Hematopoietic multipotent progenitor cell treated with erythropoietin and hydrocortisone succinate and interleukin-3 and kit ligand, for 15 days (in vitro differentiated cells): ENCODE measurements around the gene ANO3.

Source experiments
- DNase-seq: peaks from one replicate; pipeline ENCODE4 v3.0.0-alpha.2; 2015; ENCODE audit warnings: low spot score

The ANO3 gene

DNA sequence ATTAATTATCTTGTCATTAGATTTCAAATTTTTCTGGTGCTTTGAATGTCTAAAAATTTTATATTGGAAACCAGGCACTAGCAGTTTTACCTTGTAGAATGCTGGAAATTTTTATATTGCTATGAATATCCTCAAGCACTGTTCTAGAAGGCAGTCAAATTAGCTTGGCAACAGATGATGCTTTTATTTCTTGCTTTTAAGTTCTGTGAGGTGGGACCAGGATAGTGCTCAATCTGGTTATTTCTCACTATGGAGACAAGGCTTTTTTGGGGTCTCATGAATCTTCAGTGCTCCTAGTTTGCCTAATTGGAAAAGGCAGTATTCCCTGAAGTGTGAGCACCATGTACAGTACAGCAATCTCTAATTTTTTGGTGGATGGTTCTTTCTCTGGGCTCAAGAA lies 27.1 kb downstream of the ANO3 start:
- DNase-seq: no peak

DNA sequence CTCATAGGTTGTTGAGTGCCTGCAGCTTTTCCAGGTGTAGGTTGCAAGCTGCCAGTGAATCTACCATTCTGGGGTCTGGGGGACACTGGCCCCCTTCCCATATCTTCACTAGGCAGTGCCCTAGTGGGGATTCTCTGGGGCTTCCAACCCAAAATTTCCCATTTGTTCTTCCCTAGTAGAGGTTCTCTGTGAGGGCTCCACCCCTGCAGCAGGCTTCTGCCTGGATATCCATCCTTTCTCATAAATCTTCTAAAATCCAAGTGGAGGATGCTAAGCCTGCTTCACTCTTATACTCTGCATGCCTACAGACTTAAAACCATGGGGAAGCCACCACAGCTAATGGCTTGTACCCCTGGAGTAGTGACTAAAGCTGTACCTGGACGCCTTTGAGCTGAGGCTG lies 33.4 kb downstream of the ANO3 start:
- no peak for DNase-seq

DNA sequence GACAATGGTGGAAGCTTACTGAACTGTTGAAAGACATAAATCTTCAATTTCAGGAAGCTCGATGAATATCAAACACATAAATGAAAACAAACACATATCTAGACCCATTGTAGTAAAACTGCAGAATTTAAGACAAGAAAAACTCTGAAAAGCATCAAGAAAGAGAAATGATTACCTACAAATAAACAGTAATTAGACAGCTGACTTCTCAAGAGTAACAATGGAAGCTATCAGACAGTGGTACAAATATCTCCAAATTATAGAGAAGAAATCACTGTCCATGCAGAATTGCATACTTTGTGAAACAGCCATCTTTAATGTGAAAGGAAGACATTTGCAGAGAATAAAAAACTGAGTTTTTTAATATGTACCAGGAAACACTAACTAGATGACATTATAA lies 45.7 kb downstream of the ANO3 start:
- no peak for DNase-seq

DNA sequence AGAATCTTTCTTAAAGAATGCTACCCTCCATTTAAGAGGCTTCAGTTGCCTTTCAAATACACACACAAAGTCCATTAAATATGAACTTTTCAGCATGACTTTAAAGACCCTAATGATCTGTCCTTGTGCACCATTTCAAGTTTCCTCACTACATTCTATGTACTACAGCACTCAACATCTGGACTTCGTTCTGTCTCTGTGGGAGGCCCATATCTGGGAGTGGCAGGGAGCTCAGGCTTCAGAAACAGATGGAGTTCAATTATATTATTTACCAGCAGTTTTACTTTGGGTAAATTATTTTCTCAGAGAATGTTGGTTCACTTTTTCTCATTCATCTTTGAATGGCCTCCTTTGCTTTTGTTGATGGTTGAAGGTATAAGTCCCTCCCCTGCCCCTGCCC lies 67.4 kb downstream of the ANO3 start:
- DNase-seq: no peak

DNA sequence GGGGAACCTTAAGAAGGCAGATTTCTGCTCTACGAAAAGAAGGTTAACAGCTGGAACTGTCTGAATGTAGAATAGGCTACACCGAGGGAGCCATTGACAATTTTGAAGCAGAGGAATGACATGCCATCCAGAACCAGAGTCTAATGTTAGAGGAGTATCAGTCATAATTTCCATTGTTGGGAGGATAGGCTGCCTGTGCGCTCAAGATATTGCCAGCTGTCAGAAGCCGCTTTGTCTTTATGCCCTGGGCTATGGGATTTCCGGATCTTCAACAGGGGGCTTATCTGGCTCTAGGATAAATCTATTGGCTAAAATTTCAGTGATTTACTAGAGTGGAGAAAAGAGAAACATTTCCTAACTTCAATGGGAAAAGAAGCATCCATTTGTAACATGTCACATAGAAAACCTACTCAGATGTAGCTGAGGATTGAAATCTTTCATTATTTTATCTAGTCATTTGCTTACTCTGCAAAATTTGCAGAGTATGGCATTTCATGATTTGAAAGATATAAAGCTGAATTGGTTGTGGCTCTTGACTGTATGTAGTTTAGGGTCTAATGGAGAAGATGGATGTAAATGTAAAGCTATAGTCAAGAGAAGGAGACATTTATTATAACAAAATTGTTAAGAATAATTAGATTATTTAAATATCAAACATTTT lies 78.9 kb downstream of the ANO3 start:
- no peak for DNase-seq

DNA sequence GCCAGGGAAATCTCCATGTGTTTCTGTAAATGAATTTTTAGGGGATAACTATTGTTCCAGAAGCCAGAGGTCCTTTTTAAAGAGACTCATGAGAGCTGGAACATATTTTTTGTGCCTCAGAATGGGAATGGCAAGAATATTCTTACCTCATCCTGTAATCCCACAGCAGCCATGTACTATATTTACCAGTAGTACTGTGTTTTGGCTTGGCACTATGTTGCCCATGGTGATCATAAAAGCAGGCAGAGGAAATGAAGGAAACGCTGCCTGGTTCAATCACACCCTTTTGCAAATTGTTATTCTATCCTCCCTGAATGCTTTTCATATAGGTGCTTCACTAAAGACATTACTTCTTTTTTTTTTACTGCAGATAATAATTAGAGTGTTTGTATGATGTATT lies 81.0 kb downstream of the ANO3 start:
- DNase-seq: no peak

DNA sequence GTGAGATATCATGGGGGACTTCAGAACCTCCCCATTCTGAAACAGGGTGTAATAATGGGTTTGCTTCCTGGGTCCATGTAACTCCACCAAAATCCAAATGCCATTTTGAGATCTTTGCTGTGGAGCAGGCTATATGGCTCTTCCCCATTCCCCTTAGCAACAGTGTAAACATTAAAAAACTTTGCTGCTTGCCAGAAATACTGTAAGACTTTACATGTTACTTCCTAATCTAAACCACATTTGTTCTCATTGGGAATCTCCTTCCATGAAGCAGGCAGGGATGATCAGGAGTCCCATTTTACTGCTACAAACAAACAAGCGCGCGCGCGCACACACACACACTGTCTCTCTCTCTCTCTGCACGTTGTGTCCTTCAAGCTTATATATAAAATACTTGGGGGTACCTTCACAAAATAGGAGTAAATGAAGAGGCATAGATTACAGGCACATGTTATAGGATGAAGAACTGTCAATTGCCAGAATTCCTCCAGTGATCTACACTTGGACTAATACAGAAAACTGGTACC lies 86.5 kb downstream of the ANO3 start:
- no peak for DNase-seq

DNA sequence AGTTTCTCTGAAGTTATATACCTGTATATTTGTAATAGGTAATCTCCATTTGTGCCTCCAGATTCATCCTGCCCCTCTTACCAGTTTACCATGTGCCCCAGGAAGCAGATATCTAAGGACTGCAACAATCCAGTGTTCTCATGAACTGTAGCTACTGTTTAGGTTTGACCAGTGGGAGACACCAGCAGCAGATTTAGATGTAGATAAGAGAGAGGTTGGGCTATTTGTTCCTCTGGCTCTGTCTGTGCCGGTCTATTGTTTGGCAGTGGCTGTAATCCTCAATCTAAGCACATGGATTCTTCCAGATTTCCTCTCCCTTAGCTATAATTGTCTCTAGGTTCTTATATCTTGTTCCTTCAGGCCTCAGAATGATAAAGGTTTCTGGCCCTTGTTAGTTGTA lies 88.4 kb downstream of the ANO3 start:
- DNase-seq: no peak

DNA sequence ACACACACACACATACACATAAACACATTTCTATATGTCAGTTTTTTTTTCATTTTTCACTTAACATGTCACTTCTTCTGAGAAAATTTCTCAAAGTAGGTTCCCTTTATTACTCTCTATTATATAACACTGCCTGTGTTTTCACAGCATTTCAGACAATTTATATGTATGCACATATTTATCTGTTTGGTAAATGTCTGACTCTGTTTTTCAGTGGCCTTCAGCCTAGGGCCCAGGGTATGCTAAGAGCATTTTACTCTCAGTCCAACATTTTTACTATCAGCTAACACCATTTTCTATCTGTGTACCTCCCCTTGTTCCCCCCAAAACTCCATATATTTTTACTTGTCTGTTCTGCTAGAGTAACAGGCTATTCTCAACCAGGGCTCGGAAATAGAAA lies 92.3 kb downstream of the ANO3 start:
- no peak for DNase-seq

DNA sequence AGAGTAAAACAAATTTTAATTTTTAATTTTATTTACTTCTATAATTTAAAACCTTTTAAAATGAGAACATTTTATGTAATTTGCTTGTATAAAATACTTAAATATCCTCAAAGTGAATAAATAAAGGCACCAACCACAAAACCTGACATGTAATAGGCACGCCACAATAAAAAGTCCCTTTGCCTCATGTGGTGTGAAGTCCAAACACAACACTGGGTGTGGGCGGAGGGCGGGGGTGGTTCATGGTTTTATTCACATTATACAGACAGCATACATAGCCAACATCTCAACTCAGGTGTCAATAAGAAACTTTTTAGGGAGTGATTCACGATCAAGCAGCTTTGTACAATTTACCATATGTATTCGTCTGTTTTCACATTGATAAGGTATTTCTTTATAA lies 107.9 kb downstream of the ANO3 start:
- no peak for DNase-seq

DNA sequence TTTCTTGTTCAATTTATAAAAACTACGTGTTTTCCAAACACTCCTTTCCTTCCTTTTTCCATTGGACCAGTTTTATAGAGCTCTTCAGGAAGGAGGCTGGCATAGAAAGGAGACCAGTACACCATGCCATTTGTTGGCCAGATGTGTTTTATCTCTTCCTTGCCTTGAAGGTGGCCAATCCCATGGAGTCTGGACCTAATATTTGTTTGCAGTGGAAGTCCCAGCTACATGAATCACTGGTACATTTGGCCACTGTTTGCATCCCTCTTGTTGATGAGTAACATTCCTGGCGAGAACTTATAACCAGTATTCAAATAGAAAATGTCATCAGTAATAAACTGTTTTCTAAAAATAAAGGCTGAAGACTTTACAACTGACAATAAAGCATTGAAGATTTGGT lies 110.2 kb downstream of the ANO3 start:
- DNase-seq: no peak

DNA sequence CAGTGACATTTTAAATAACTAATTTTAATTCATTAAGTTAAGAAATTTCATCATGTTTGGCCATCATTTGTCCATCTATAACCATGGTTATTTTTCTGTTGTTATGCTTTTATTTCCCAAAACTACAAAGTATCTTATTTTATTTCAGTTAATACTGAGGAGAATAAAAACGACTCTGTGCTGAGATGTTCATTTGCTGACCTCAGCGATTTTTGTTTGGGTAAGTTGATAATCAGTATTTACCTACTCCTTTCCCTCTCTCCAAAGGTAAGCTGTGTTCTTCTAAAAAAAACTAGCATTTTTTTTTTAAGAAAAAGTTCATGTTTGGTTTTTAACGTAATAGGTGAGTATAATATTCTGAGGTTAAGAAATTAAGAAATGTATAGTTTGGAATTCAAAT lies 111.7 kb downstream of the ANO3 start:
- no peak for DNase-seq

DNA sequence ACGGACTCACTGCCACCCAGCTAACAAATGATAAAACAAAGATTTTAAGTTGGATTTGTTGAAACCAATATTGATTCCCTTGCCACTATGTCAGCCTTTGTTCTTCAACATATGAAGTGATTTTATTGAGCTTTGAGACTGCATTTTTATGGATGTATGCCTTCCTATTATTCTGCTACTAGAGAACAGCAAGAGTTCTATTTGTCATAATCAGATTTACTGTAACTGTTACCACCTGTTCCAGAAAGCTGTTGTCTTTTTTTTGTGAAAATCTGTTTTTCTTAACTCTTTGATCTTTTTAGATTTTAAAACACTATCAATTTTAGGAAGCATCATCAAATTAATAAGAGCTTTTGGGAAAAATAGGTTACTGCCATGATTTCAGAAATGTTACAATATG lies 125.7 kb downstream of the ANO3 start:
- DNase-seq: no peak

DNA sequence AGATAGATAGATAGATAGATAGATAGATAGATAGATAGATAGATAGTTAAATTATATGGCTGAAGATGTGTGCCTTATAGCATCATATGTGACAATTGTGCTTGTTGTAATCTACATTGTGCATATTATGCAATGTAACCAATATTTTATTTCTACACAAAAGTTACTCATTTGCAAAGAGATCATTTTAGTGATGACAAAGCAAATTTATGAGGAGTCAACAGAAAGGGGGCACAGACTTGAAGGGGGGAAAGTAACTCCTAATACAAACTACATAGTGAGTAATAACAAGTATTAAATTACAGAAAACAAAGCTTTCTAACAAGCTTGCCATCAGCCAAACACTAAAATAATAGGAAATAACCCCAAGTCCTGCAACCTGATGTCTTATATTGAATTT lies 133.3 kb downstream of the ANO3 start:
- no peak for DNase-seq

DNA sequence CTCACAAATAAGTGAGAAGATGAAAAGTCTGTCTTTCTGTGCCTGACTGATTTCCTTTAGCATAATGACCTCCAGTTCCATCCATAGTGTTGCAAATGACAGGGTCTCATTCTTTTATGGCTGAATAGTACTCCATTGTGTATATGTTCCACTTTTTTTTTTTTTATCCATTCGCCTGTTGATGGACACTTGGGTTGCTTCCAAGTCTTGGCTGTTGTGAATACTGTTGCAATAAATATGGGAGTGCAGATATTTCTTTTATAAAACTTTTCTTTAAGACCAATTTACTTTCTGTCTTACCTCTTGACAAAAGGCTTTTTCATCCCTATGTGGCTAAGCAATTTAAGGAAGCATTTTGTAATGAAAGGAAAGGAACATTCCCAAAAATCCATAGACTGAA lies 135.6 kb downstream of the ANO3 start:
- DNase-seq: no peak

DNA sequence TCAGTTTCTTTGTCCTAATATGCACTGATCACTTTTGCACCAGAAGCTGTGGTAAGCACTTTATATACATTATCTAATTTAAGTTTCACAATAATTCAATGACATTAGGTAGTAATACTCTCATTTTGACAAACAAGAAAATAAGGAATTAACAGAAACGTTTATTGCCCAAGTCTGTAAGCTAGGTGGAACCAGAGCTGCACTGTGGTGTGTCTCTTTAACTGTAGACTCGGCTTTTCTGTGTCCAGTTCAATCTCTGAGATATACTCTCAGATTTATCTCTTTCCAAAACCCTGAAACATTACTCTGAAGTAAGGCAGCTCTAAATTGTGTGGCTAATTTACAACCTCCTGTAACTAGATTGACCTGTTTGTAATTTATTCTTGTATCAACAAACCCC lies 139.1 kb downstream of the ANO3 start:
- DNase-seq: no peak

DNA sequence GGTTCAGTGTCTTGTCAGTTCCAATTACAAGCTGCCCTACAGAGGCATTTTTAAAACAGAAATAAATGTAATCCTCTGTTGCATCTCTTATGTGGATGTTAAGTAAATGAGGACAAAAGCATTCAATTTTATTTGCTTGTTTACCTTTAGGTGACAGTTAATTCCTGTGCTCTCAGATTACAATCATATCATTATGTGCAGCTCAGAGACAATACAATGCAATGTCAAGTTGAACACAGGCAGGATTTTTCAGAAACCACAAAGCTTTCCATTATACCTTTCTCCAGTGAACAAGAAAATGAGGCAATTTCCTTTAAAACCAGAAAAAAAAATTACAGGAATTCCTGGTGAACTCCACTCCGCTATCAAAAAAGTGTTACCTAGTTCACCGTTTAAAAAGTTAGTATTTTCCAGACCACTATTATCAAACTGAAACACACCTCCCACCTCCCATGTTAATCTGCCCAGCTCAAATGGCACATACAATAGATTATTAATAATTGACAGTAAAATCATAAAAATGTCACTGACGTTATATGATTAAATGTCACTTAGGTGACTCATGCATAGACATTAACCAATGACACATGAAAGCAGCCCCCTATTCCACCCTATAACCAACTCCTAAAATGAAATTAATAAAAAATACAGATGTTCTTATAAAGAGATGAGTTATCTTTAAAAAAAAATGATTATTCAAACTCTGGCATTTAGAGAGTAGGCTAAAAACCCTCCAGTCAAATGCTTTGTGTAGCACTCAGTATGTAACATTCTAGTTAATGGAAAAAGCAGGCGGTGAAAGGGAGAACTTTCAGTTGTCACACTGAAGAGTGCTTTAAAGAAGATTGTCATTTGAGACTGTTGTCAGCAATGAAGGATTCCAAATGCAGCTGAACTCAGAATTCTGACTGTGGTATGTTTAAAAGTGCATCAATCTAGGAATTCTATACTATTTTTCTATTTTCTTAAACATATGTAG lies 141.6 kb downstream of the ANO3 start:
- no peak for DNase-seq

DNA sequence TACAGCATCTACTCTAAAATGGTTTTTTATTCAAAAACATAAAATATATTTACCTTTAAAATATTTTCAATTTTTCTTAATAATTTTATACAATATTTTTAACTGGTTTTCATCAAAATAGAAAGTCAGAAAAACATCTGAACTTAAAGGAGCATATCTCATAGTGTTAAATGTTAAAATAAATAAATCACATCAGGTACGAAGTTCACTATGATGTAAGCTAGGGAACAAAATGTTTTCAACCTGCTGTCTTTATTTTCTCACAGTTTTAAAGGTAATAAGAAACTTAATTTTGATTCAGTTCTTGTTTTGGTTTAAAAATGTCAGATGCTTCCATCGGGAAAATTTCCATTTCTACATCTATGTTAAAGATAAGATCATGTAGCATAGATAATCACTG lies 142.5 kb downstream of the ANO3 start:
- no peak for DNase-seq

DNA sequence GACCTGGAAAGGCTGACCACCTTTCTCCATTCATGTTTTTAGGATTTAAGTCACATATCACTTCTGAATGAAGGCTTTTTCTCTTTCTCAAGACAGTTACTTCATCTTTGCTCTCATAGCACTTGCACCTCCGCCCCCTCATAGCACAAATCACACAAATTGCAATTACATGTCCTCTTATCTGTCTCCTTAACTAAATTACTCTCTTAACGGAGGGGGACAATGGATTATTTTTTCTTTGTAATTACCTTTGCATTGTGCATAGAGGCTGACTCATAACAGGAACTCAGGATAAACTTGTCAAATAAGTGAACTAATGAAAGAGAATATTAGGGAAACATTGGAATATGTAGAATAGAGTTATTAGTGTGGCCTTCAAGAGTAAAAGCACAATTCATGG lies 145.5 kb downstream of the ANO3 start:
- no peak for DNase-seq

DNA sequence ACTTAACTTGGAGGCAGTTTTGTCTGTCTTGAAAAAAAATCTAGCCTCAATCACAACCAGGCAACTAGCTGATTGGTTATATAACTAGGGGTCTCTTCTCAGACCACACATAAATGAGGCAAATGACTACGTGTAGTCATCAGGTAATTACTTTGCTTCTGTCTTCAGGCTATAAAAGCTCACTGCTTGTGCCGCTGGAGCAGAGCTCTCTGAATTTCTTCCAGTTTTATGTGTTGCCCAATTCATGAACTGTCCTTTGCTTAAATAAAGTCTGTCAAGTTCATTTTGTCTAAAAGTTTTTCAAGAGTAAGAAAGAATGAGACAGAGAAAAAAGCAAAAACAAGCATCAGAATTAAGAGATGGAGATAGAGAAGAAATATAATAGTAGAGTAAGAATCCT lies 146.8 kb downstream of the ANO3 start:
- DNase-seq: no peak

DNA sequence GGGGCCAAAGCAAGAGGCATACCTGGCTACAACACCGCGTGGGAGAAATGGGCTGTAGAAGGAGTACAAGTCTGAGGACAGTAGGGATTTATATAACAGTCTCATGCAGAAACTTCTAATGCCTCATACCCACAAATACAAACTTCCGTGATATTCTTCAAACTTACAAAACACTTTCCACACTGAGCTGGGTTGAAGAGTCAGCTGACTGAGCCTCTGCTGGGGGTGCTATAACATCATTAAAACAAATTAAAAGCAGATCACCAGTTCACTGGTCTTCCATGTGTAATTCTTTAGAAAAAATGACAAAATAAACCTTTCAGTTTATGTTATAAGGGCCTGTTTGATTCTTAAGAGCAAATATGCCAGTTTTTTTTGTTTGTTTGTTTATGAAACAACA lies 148.1 kb downstream of the ANO3 start:
- no peak for DNase-seq

DNA sequence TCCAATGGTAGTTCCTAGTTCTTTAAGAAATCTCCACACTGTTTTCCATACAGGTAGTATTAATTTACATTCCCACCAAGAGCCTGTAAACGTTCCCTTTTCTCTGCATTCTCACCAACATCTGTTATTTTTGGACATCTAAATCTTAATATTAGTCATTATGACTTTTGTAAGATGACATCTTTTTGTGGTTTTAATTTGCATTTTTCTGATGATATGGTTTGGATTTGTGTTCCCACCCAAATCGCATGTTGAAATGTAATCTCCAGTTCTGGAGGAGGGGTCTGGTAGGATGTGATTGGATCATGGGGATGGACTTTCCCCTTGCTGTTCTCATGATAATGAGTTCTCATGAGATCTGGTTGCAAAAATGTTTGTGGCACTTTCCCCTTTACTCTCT lies 151.2 kb downstream of the ANO3 start:
- no peak for DNase-seq

DNA sequence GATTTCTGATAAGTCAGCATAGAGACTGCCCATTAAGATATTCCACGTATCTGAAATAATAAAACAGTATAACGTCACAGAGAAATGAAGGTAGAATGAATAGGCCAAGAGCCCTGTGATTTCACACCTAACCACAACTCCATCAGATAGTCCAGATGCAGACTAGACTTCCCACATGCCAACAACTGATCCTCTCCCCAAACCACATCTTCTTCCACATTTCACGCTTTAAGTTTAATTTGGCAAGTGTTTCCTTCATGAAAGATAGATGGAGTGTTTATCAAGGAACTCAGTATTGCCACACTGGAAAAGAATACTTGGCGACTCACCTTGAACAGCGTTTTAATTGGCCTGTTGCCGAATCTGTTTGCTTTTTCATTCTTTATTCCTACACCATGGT lies 158.6 kb downstream of the ANO3 start:
- DNase-seq: no peak
